Measurements from ENCODE around the gene AFF2. TPM values are rescaled to one million over a fixed set of nuclear protein-coding genes. Genes with fewer than 3 reads are reported as not detected.

AFF2 gene
- total and polyA plus RNA-seq, 8 donors: 0.10 to 84.0 (median 0.72) TPM; not detected in 3

DNA sequence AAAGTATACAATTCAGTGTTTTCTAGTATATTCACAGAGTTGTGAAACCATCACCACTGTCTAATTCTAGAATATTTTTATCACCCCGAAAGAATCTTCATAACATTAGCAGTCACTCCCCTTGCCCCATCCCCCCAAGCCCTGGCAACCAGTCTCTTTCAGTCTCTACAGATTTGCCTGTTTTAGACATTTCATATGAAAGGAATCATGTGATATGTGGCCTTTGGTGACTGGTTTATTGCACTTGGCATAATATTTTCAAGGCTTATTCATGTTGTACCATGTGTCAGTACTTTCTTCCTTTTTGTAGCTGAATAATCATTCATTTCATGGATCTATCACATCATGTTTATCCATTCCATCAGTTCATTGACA lies 371.7 kb downstream of the AFF2 start:
- H3K27me3 ChIP-seq: no peaks in the 10 kb centered on the region
- intact Hi-C loops (cut with DNase I; ENCODE audit: low total_unique reads): no loop called here
- TF ChIP-seq, protein P1, sequence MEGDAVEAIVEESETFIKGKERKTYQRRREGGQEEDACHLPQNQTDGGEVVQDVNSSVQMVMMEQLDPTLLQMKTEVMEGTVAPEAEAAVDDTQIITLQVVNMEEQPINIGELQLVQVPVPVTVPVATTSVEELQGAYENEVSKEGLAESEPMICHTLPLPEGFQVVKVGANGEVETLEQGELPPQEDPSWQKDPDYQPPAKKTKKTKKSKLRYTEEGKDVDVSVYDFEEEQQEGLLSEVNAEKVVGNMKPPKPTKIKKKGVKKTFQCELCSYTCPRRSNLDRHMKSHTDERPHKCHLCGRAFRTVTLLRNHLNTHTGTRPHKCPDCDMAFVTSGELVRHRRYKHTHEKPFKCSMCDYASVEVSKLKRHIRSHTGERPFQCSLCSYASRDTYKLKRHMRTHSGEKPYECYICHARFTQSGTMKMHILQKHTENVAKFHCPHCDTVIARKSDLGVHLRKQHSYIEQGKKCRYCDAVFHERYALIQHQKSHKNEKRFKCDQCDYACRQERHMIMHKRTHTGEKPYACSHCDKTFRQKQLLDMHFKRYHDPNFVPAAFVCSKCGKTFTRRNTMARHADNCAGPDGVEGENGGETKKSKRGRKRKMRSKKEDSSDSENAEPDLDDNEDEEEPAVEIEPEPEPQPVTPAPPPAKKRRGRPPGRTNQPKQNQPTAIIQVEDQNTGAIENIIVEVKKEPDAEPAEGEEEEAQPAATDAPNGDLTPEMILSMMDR (IDR thresholded peaks at IDR 0.05): no peak
- TF ChIP-seq POLR2A (IDR thresholded peaks at IDR 0.05): no peak
- no peak for TF ChIP-seq POLR2AphosphoS5 (IDR thresholded peaks at IDR 0.05)
- TF ChIP-seq EP300 (IDR thresholded peaks at IDR 0.05): no peak
- no peaks in the 10 kb centered on the region for H3K9me3 ChIP-seq
- no peak overlapping the region for H3K4me3 ChIP-seq
- no peaks in the 10 kb centered on the region for H3K36me3 ChIP-seq
- WGBS, 5 donors: 62 to 82% (median 67%) methylated on average over 1 of the region's 1 CpG
- no peaks in the 10 kb centered on the region for H3K4me1 ChIP-seq
- no peak overlapping the region for H3K27ac ChIP-seq
- DNase-seq: no peak

DNA sequence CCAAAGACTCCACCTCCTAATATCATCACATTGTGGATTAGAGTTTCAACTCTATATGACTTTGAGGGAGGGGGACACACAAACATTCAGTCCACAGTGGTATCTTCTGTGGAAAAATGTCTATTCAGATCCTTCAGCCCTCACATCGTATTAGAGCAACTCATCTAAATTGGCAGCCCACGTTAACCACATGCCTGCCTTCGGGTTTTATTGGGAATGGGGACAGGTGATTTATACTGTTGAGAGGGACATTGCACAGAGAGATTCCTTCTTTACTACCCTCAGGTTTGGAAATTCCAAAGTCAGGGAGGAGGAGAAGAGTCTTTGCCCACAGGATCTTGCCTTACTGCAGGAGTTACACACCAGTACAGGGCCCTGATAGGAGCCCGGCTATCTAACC lies 372.5 kb downstream of the AFF2 start:
- no peak for DNase-seq
- no peak overlapping the region for H3K4me3 ChIP-seq
- intact Hi-C loops (cut with DNase I; ENCODE audit: low total_unique reads): no loop called here
- no peaks in the 10 kb centered on the region for H3K36me3 ChIP-seq
- TF ChIP-seq, protein P1 (IDR thresholded peaks at IDR 0.05): no peak
- no peak for TF ChIP-seq POLR2A (IDR thresholded peaks at IDR 0.05)
- no peak for TF ChIP-seq EP300 (IDR thresholded peaks at IDR 0.05)
- TF ChIP-seq POLR2AphosphoS5 (IDR thresholded peaks at IDR 0.05): no peak
- H3K27ac ChIP-seq: no peak overlapping the region
- no peaks in the 10 kb centered on the region for H3K27me3 ChIP-seq
- no peaks in the 10 kb centered on the region for H3K9me3 ChIP-seq
- no peaks in the 10 kb centered on the region for H3K4me1 ChIP-seq
- 52 to 73% (median 66%) methylated on average over 3 to 4 of the region's 4 CpGs for WGBS, 5 donors

DNA sequence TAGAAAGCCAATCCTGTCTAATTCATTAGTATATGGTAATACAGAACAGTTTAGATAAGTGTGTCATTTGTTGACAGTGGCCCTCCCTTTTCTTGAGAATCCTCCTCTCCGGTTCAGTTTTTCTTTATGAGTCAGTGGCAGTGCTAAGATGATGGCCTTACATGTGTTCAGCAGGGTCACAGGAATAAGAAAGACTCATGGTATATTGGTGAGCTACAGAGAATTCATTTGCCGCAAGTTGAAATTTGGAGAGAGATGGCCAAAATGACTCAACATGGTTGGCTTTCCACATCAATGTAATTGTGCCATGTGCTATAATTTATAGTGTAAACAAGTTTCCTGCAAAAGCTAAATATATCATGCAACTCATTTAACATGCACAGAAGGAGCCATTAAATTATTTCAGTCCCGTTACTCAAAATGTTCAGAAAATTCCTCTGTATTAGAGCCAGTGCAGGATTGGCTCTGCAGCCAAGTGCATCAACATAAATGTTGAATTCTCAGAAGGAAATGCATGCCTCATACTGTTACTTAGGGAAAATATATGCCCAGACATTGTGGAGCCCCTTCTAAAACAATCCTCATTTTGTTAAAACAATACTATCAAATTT lies 374.3 kb downstream of the AFF2 start:
- no peaks in the 10 kb centered on the region for H3K27me3 ChIP-seq
- H3K9me3 ChIP-seq: no peaks in the 10 kb centered on the region
- no peak overlapping the region for H3K27ac ChIP-seq
- TF ChIP-seq, protein P1 (IDR thresholded peaks at IDR 0.05): no peak
- TF ChIP-seq POLR2AphosphoS5 (IDR thresholded peaks at IDR 0.05): no peak
- TF ChIP-seq POLR2A (IDR thresholded peaks at IDR 0.05): no peak
- TF ChIP-seq EP300 (IDR thresholded peaks at IDR 0.05): no peak
- no peaks in the 10 kb centered on the region for H3K36me3 ChIP-seq
- intact Hi-C loops (cut with DNase I; ENCODE audit: low total_unique reads): no loop called here
- H3K4me3 ChIP-seq: no peak overlapping the region
- H3K4me1 ChIP-seq: no peaks in the 10 kb centered on the region
- no peak for DNase-seq
- WGBS, 5 donors: 59 to 78% (median 69%) methylated on average over 3 of the region's 3 CpGs

DNA sequence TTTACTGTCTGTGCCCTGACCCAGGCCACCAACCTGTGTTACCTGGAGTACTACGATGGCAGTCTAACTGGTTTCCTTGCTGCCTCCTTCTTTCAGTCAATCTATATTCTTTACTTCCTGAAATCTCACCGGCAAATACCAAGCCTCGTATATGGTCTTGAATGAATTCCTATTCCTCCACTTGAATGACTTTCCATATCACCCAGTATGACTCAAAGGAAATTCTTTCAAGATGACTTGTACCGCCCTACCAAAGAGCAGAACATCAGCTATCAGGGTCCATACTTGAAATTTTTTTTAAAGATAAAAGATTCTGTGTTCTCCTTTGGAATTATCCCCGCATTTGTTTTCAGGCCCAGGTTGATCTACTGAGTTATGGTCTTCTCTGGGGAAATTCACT lies 378.0 kb downstream of the AFF2 start:
- H3K27ac ChIP-seq: no peak overlapping the region
- no peaks in the 10 kb centered on the region for H3K36me3 ChIP-seq
- H3K27me3 ChIP-seq: no peaks in the 10 kb centered on the region
- no peaks in the 10 kb centered on the region for H3K4me1 ChIP-seq
- intact Hi-C loops (cut with DNase I; ENCODE audit: low total_unique reads): no loop called here
- no peak for TF ChIP-seq EP300 (IDR thresholded peaks at IDR 0.05)
- no peak for TF ChIP-seq POLR2AphosphoS5 (IDR thresholded peaks at IDR 0.05)
- TF ChIP-seq, protein P1 (IDR thresholded peaks at IDR 0.05): no peak
- TF ChIP-seq POLR2A (IDR thresholded peaks at IDR 0.05): no peak
- WGBS, 5 donors: 79 to 93% (median 85%) methylated on average over 5 of the region's 5 CpGs
- no peak overlapping the region for H3K4me3 ChIP-seq
- H3K9me3 ChIP-seq: no peaks in the 10 kb centered on the region
- DNase-seq: no peak
